Endothelial cell of umbilical vein (primary cell): ENCODE measurements around the gene ECPAS.

Experiments
- CTCF ChIP-seq, 2 donors: IDR thresholded peaks; 1 replicate in 1 of 2; 2 replicates in 1 of 2; pipeline ENCODE4 v1.5.1; 2011; ENCODE audit warnings: low read length in 2 of 2, mild to moderate bottlenecking in 2 of 2, moderate library complexity in 2 of 2, control low read depth in 1 of 2, inconsistent platforms in 1 of 2, low read depth in 1 of 2; ENCODE audit not compliant: insufficient read depth in 1 of 2; ENCODE audit errors: extremely low read depth in 1 of 2
- POLR2A ChIP-seq: IDR thresholded peaks from 2 replicates; pipeline ENCODE4 v1.6.1; 2012; ENCODE audit warnings: low read depth, mild to moderate bottlenecking, control low read depth, low read length
- POLR2AphosphoS5 ChIP-seq: IDR thresholded peaks from 2 replicates; pipeline ENCODE4 v1.6.1; 2012; ENCODE audit warnings: low read depth, mild to moderate bottlenecking, control low read depth, low read length, moderate library complexity; ENCODE audit not compliant: insufficient read depth

DNA sequence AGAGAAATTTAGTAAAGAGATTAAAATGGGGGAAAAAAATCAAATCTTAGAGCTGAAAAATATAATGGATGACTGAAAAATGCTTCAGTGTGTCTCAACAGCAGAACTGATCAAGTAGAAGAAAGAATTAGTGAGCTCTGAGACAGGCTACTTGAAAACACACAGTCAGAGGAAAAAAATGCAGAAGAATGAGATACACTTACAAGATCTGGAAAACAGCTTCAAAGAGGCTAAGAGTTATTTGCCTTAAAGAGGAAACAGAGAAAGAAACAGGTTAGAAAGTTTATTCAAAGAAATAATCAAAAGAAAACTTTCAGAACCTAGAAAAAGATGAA lies 83.7 kb downstream of the ECPAS start:
- TF ChIP-seq CTCF (IDR thresholded peaks at IDR 0.05; ENCODE audit: extremely low read depth in 1 of 2, insufficient read depth in 1 of 2, low read depth in 1 of 2, low read length in 2 of 2), result no peak
- TF ChIP-seq POLR2A, result no peak
- no peak for TF ChIP-seq POLR2AphosphoS5
